Prostate gland (tissue), 2 donors: ENCODE results near the gene ZNF664.

Experiments used
- POLR2A ChIP-seq: fragments of 450-650 bp; IDR thresholded peaks from one replicate; pipeline ENCODE4 v1.6.1; 2016; ENCODE audit warnings: antibody characterized with exemption, mild to moderate bottlenecking
- TF ChIP-seq, protein P1 (sequence below), 4 experiments: fragments of 200-600 bp in 2 of 4; fragments of 450-650 bp in 2 of 4; sonication (generic) in 2 of 4; IDR thresholded peaks; 1 replicate in 3 of 4; 2 replicates in 1 of 4; pipeline ENCODE4 v1.5.1; 2016 to 2019; ENCODE audit warnings: antibody characterized with exemption in 4 of 4, mild to moderate bottlenecking in 2 of 4, moderate library complexity in 2 of 4

DNA sequence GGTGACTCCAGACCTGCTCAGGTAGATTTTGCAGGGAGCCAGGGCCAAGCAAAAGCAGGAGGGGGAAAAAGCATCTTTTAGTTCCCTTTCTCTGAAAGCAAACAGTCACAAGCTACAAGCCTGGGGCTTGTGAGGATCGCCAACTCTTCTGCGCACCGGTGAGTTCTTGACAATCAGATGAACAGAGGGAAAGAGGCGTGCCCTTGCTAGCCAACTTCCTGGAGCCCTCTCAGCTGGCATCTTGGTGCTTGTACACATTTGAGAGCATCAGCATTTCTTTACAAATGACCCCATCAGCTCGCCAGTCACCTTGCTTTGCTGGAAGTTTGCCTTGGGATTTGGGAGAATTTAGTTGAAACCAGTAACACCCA is 55.5 kb downstream of the ZNF664 start:
- TF ChIP-seq, protein P1, sequence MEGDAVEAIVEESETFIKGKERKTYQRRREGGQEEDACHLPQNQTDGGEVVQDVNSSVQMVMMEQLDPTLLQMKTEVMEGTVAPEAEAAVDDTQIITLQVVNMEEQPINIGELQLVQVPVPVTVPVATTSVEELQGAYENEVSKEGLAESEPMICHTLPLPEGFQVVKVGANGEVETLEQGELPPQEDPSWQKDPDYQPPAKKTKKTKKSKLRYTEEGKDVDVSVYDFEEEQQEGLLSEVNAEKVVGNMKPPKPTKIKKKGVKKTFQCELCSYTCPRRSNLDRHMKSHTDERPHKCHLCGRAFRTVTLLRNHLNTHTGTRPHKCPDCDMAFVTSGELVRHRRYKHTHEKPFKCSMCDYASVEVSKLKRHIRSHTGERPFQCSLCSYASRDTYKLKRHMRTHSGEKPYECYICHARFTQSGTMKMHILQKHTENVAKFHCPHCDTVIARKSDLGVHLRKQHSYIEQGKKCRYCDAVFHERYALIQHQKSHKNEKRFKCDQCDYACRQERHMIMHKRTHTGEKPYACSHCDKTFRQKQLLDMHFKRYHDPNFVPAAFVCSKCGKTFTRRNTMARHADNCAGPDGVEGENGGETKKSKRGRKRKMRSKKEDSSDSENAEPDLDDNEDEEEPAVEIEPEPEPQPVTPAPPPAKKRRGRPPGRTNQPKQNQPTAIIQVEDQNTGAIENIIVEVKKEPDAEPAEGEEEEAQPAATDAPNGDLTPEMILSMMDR (IDR thresholded peaks at IDR 0.05), result no peak
- no peak for TF ChIP-seq POLR2A
